ENCODE measurements around the gene ASH1L.

DNA sequence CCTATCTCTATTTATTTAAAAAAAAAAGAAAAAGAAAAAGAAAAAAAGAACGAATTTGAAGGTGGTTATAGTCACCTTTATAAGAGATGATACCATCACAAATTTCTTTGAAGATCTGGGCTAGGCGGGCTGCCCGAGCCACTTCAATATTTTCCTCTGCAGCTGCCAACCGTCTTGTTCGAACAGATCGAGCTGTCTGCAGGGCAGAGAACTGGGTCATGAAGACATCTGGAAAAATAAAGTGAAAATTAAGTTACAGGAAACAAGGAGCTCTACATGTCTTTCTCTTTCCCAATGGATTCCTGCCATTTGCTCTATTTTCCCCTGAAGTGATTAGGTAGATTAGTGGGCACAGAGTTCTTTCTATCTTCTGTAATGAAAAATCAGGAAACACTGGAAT, 210.0 kb downstream of the ASH1L start:
- TF ChIP-seq, protein P1, sequence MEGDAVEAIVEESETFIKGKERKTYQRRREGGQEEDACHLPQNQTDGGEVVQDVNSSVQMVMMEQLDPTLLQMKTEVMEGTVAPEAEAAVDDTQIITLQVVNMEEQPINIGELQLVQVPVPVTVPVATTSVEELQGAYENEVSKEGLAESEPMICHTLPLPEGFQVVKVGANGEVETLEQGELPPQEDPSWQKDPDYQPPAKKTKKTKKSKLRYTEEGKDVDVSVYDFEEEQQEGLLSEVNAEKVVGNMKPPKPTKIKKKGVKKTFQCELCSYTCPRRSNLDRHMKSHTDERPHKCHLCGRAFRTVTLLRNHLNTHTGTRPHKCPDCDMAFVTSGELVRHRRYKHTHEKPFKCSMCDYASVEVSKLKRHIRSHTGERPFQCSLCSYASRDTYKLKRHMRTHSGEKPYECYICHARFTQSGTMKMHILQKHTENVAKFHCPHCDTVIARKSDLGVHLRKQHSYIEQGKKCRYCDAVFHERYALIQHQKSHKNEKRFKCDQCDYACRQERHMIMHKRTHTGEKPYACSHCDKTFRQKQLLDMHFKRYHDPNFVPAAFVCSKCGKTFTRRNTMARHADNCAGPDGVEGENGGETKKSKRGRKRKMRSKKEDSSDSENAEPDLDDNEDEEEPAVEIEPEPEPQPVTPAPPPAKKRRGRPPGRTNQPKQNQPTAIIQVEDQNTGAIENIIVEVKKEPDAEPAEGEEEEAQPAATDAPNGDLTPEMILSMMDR (IDR thresholded peaks at IDR 0.05; ENCODE audit: poor library complexity): no peak
- no peak for TF ChIP-seq EZH2 (IDR thresholded peaks at IDR 0.05; ENCODE audit: borderline replicate concordance)

All from hepatocyte (in vitro differentiated cells).